ENCODE data around the gene B3GNT9. TPM values are rescaled to one million over a fixed set of nuclear protein-coding genes. Genes with fewer than 3 reads are reported as not detected.

The B3GNT9 gene
- total RNA-seq, 1 experiment from 2014 or later: 2.3 TPM

GRCh38 chr16:67104061-67104460, 46.7 kb downstream of the B3GNT9 start:
- DNase-seq: peak; percentile 36
- POLR2A ChIA-PET (ENCODE audit: unreplicated experiment): no interaction called here
- BruUV-seq (replicated peaks): no TSS peak

GRCh38 chr16:67101311-67102082, 49.3 kb downstream of the B3GNT9 start:
- intact Hi-C loops (cut with micrococcal nuclease): loop anchor here (1.0 to 2.0 kb wide), 2 partner anchors 83 to 125 kb away; no protein-coding TSS in a partner anchor
- Histone ChIP-seq H3K27ac (ENCODE audit: low read length) (no peak overlapping the region), H4K20me1 (ENCODE audit: low read length) (no peaks in the 10 kb centered on the region), H3K27me3 (ENCODE audit: low read length) (no peaks in the 10 kb centered on the region), H2AFZ (ENCODE audit: low read length) (no peak overlapping the region), H3K4me3 (ENCODE audit: low read length) (no peak overlapping the region), H3K4me2 (ENCODE audit: low read length) (no peak overlapping the region), H3F3A (ENCODE audit: low read length, unreplicated experiment) (no peaks in the 10 kb centered on the region), H3K9me2 (replicated peaks; ENCODE audit: low read length) (no peaks in the 10 kb centered on the region), H3K4me1 (ENCODE audit: insufficient read depth, low read length) (no peaks in the 10 kb centered on the region), H3K36me3 (ENCODE audit: low read depth, low read length) (peaks cover 6% of the 10 kb centered on the region; the same call in 1 of the 2 replicates), H3K9ac (ENCODE audit: low read length) (no peak overlapping the region), H3K9me3 (ENCODE audit: low read length) (no peaks in the 10 kb centered on the region), H3K79me2 (ENCODE audit: low read length) (no peaks in the 10 kb centered on the region)
- BruUV-seq (replicated peaks): no TSS peak
- ChIA-PET CTCF (interaction anchor here (0.6 kb wide), 1 partner anchor 75 kb away, joined by 3 read pairs; no protein-coding TSS in a partner anchor), POLR2A (ENCODE audit: unreplicated experiment) (no interaction called here)
- TF ChIP-seq EZH2 (IDR thresholded peaks at IDR 0.05; ENCODE audit: low read length, unreplicated experiment) (no peak), CTCF (conservative IDR thresholded peaks at IDR 0.05; ENCODE audit: low read depth, low read length) (0 out of 2 replicates have a peak, but pooled peaks have one; percentile 9)
- ATAC-seq: no peak
- no peak for DNase-seq

More at GRCh38 chr16:67104061-67104460, 46.7 kb downstream of the B3GNT9 start:
- Histone ChIP-seq H3K4me1 (ENCODE audit: insufficient read depth, low read length) (no peaks in the 10 kb centered on the region; the same call in 1 of the 2 replicates), H3F3A (ENCODE audit: low read length, unreplicated experiment) (no peaks in the 10 kb centered on the region), H3K9me2 (replicated peaks; ENCODE audit: low read length) (no peaks in the 10 kb centered on the region), H2AFZ (ENCODE audit: low read length) (no peak overlapping the region), H3K27ac (ENCODE audit: low read length) (no peak overlapping the region), H3K9me3 (ENCODE audit: low read length) (no peaks in the 10 kb centered on the region), H3K36me3 (ENCODE audit: low read depth, low read length) (peaks cover 6% of the 10 kb centered on the region; the same call in 1 of the 2 replicates), H3K27me3 (ENCODE audit: low read length) (no peaks in the 10 kb centered on the region), H3K9ac (ENCODE audit: low read length) (no peak overlapping the region), H3K79me2 (ENCODE audit: low read length) (no peaks in the 10 kb centered on the region), H3K4me2 (ENCODE audit: low read length) (no peak overlapping the region), H3K4me3 (ENCODE audit: low read length) (no peak overlapping the region), H4K20me1 (ENCODE audit: low read length) (no peaks in the 10 kb centered on the region)
- intact Hi-C loops (cut with micrococcal nuclease): no loop called here
- CTCF ChIA-PET: interaction anchor here (1.3 kb wide), 1 partner anchor 86 kb away, joined by 3 read pairs; no protein-coding TSS in a partner anchor
- ATAC-seq: 0 out of 2 replicates have a peak, but pooled peaks have one; percentile 35
- TF ChIP-seq EZH2phosphoT487 (IDR thresholded peaks at IDR 0.05; ENCODE audit: borderline replicate concordance, low read length): no peak
- TF ChIP-seq CTCF (conservative IDR thresholded peaks at IDR 0.05; ENCODE audit: low read depth, low read length): peak; percentile 50; the same call in 1 of the 2 replicates
- no peak for TF ChIP-seq EZH2 (IDR thresholded peaks at IDR 0.05; ENCODE audit: low read length, unreplicated experiment)
